ENCODE data around the gene LRP1B. TPM values are rescaled to one million over a fixed set of nuclear protein-coding genes. Genes with fewer than 3 reads are reported as not detected.

LRP1B gene
- total and polyA plus RNA-seq, 2 of the 8 experiments (the other 6 are each of a cell fraction or from before 2014, with no cell fraction given) = 0.03 TPM; not detected in 1

DNA sequence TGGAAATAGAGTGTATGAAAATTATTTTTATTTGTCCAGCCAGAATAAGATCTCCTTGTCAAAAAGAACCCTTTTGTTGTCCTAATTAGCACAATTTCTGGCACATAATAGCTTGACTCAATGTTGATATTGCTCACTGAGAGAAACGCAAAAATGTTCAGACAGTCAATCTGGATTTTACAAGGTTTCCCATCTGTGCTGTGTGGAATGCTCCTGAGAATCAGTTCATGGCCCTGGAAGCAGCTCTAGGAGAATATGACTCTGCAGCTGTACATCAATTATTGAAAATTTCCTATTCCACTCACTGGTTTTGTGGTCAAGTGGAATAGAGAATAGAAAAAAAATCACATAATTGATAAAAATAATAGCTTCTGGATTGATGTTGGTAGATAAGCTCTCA lies 1767.7 kb downstream of the LRP1B start:
- WGBS, 2 experiments (ENCODE audit: extremely low coverage in 1 of 2, insufficient coverage in 1 of 2, insufficient read length in 1 of 2, insufficient replicate concordance in 2 of 2, low coverage in 1 of 2, low lambda C conversion rate in 2 of 2, missing lambda C conversion rate in 1 of 2) = 96% methylated on average over 1 of the region's 1 CpG; no CpG with 5 or more reads in 1 of the 2 experiments
- Histone ChIP-seq H3K23ac (ENCODE audit: insufficient read length) (no peak overlapping the region), H3K9me3 (ENCODE audit: insufficient read depth in 2 of 2, low read depth in 1 of 2, low read length in 1 of 2) (no peaks in the 10 kb centered on the region), H2AFZ (ENCODE audit: low read length) (no peak overlapping the region), H3K14ac (ENCODE audit: insufficient read length) (no peak overlapping the region), H3K27ac (ENCODE audit: low read depth, low read length) (no peak overlapping the region), H3K4me1 (replicated peaks in 1 of 4; ENCODE audit: control insufficient read depth in 3 of 4, insufficient read depth in 4 of 4, low read length in 3 of 4) (no peaks in the 10 kb centered on the region), H3K9ac (replicated peaks in 1 of 4; ENCODE audit: extremely low read depth in 1 of 4, low read depth in 3 of 4, low read length in 3 of 4) (no peak overlapping the region), H3K4ac (replicated peaks; ENCODE audit: insufficient read length, low read depth, low read length) (no peak overlapping the region), H3K18ac (ENCODE audit: extremely low read depth, low read length) (no peak overlapping the region), H3K4me3 (ENCODE audit: extremely low read depth in 1 of 4, insufficient read depth in 2 of 4, low read depth in 3 of 4, low read length in 4 of 4) (no peak overlapping the region), H2BK120ac (replicated peaks; ENCODE audit: low read depth, low read length) (no peak overlapping the region), H2BK12ac (ENCODE audit: low read depth, low read length) (no peak overlapping the region), H3K79me2 (ENCODE audit: control insufficient read depth in 1 of 2, insufficient read depth in 2 of 2, low read length in 2 of 2) (no peaks in the 10 kb centered on the region), H2BK5ac (ENCODE audit: low read depth, low read length) (no peak overlapping the region), H2BK15ac (ENCODE audit: low read length) (no peak overlapping the region), H3K56ac (replicated peaks; ENCODE audit: insufficient read length, low read depth, low read length) (no peak overlapping the region), H2BK20ac (ENCODE audit: low read length) (no peak overlapping the region), H2AK5ac (ENCODE audit: low read depth, low read length) (no peak overlapping the region), H4K91ac (replicated peaks; ENCODE audit: insufficient read length, low read length) (no peak overlapping the region), H3K23me2 (ENCODE audit: low read depth, low read length) (no peaks in the 10 kb centered on the region), H3K4me2 (ENCODE audit: insufficient read depth in 1 of 2, low read depth in 2 of 2, low read length in 2 of 2) (no peak overlapping the region), H3K27me3 (replicated peaks in 1 of 4; ENCODE audit: control insufficient read depth in 3 of 4, extremely low read depth in 1 of 4, insufficient read depth in 3 of 4, low read length in 3 of 4) (peaks cover 0 to 1% (median 0%) of the 10 kb centered on the region in 4 experiments; a peak in 1 of 7 replicates), H3K79me1 (ENCODE audit: low read depth, low read length) (no peaks in the 10 kb centered on the region), H3K36me3 (ENCODE audit: control insufficient read depth in 2 of 4, insufficient read depth in 4 of 4, low read length in 3 of 4) (no peaks in the 10 kb centered on the region), H4K20me1 (replicated peaks in 1 of 2; ENCODE audit: control insufficient read depth in 1 of 2, insufficient read depth in 2 of 2, low read length in 2 of 2) (no peaks in the 10 kb centered on the region), H4K5ac (ENCODE audit: insufficient read length, low read depth, low read length) (no peak overlapping the region), H4K8ac (ENCODE audit: extremely low read depth, insufficient read depth, low read length) (no peak overlapping the region)
- ChIA-PET POLR2A (ENCODE audit: partially characterized antibody) (no interaction called here), CTCF (ENCODE audit: partially characterized antibody) (no interaction called here)
- FAIRE-seq = no peak
- DNase-seq (ENCODE audit: low read depth in 1 of 2, low spot score in 2 of 2) = no peak
- TF ChIP-seq SP1 (IDR thresholded peaks at IDR 0.05; ENCODE audit: low read depth, low read length) = no peak
- TF ChIP-seq, protein P1, sequence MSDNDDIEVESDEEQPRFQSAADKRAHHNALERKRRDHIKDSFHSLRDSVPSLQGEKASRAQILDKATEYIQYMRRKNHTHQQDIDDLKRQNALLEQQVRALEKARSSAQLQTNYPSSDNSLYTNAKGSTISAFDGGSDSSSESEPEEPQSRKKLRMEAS (IDR thresholded peaks at IDR 0.05) = no peak
- no peak for TF ChIP-seq BCL11A (IDR thresholded peaks at IDR 0.05; ENCODE audit: low read depth in 2 of 2, low read length in 2 of 2)
- TF ChIP-seq MAFK (IDR thresholded peaks at IDR 0.05; ENCODE audit: low read depth, low read length) = no peak
- no peak for TF ChIP-seq TEAD4 (IDR thresholded peaks at IDR 0.05; ENCODE audit: low read depth, low read length)
- no peak for TF ChIP-seq RNF2 (IDR thresholded peaks at IDR 0.05; ENCODE audit: borderline replicate concordance, low read depth, low read length, missing control alignments, poor library complexity, severe bottlenecking)
- no peak for TF ChIP-seq CTBP2 (IDR thresholded peaks at IDR 0.05; ENCODE audit: borderline replicate concordance, insufficient read depth, insufficient read length, low read length)
- TF ChIP-seq SIRT6 (IDR thresholded peaks at IDR 0.05; ENCODE audit: low read length) = no peak
- no peak for TF ChIP-seq CREB1 (IDR thresholded peaks at IDR 0.05)
- TF ChIP-seq CEBPB (IDR thresholded peaks at IDR 0.05; ENCODE audit: low read depth, low read length) = no peak
- TF ChIP-seq KDM5A (IDR thresholded peaks at IDR 0.05; ENCODE audit: low read length) = no peak
- TF ChIP-seq SRF (IDR thresholded peaks at IDR 0.05; ENCODE audit: low read depth, low read length) = no peak
- TF ChIP-seq PHF8 (conservative IDR thresholded peaks at IDR 0.05; ENCODE audit: low read depth, low read length) = no peak

Data from H1 (cell line).